ENCODE data around the gene SLC34A2.
"Not testable (repeated sequence)": the region's sequence is repeated elsewhere in the genome, so short reads cannot be mapped to it uniquely, and the experiment has no call there.

Gene SLC34A2, protein sequence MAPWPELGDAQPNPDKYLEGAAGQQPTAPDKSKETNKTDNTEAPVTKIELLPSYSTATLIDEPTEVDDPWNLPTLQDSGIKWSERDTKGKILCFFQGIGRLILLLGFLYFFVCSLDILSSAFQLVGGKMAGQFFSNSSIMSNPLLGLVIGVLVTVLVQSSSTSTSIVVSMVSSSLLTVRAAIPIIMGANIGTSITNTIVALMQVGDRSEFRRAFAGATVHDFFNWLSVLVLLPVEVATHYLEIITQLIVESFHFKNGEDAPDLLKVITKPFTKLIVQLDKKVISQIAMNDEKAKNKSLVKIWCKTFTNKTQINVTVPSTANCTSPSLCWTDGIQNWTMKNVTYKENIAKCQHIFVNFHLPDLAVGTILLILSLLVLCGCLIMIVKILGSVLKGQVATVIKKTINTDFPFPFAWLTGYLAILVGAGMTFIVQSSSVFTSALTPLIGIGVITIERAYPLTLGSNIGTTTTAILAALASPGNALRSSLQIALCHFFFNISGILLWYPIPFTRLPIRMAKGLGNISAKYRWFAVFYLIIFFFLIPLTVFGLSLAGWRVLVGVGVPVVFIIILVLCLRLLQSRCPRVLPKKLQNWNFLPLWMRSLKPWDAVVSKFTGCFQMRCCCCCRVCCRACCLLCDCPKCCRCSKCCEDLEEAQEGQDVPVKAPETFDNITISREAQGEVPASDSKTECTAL

DNA sequence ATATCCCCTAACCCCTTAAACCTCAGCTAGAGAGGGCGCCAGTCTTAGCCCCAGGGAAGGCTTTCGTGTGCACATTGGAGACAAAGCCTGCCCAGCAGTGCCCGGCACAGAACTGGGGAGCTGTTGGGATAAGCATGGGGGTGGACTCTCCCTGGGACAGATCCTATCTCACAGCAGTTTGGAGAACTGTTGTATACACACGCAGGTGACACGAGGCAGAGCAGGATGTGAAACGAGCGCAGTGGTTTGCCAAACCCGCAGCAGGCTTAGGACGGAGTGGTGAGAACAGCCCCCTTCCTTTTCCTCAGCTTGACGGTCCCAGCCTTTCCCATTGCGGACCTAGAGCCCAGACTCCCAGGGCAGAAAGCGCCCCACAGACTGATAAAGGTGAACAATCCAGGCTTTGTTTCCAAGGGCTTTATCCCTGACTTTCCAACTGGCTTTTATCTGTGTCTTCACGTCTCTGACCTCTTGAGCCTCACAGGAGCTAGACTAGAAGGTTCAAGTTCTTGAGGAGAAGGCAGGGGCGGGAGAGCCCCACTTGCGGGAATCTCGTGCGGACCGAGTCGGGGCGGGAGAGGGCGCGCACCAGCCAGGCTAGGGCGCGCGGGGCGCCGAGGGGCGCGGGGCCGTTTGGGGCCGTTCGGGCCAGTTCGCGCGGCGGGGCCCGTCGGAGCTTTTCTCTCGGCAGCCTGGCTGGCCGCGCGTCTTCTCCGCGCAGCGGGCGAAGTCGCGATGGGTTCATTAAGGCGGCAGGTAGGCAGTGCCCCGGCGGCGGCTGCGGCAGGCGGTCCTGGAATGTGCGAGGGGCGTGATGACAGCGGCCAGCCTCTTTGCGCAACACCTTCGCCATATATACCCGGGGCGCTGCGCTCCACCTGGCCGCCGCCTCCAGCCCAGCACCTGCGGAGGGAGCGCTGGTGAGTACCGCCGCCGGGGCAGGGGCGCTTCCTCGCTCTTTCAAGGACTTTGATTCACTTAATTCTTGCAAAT, at the start of gene SLC34A2:
TSS of gene SLC34A2 (plus strand) at position 881 of the 993 bp plus-strand sequence. CDS start 6,650 bp downstream, outside the sequence.
- peaks cover 39% of the 10 kb centered on the region for H3K27me3 Mint-ChIP-seq
- no peak for ATAC-seq
- no peaks in the 10 kb centered on the region for H3K36me3 Mint-ChIP-seq
- no peak within 1 kb of the TSS for H3K27ac Mint-ChIP-seq
- peaks cover 17% of the 10 kb centered on the region for H3K4me1 Mint-ChIP-seq
- H3K4me3 Mint-ChIP-seq: no peak within 1 kb of the TSS
- no peaks in the 10 kb centered on the region for H3K9me3 Mint-ChIP-seq

DNA sequence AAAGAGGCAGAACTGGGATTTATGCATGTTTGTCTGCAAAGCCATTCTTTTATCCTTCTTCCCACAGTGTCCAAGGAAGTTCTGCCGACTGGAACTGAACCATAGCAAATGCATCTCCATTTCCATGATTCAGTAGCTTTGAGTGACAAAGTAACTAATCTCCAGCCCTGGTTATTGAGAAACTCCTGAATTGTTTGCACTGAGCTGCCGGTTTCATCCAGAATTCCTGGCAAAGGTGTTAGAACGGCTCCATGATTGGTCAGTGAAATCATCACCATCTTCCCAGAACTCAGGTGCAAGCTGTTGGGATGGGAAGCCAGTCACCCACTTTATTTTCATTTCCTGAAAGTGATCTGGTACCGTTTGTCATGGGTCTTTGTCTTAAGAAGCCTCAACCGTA, 47.0 kb upstream of the SLC34A2 start:
- H3K27me3 Mint-ChIP-seq: peaks cover 16% of the 10 kb centered on the region
- no peak for ATAC-seq
- no peak overlapping the region for H3K4me3 Mint-ChIP-seq
- no peaks in the 10 kb centered on the region for H3K36me3 Mint-ChIP-seq
- no peaks in the 10 kb centered on the region for H3K4me1 Mint-ChIP-seq
- no peak overlapping the region for H3K27ac Mint-ChIP-seq
- peaks cover 2% of the 10 kb centered on the region for H3K9me3 Mint-ChIP-seq

DNA sequence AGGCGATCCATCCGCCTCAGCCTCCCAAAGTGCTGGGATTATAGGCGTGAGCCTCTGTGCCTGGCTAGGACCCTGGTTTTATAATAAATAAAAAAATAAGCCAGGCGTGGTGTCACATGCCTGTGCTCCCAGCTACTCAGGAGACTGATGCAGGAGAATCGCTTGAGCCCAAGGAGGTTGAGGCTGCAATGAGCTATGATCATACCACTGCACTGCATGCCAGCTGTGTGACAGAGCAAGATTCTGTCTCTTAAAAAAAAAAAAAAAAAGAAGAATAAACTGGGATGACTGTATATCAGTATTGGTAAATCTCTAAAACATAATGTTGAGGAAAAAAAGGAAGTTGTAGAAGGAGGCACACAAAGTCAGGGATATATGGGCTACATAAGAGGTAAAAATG, 45.7 kb upstream of the SLC34A2 start:
- H3K27me3 Mint-ChIP-seq: peaks cover 12% of the 10 kb centered on the region
- H3K36me3 Mint-ChIP-seq: no peaks in the 10 kb centered on the region
- H3K4me3 Mint-ChIP-seq: no peak overlapping the region
- H3K9me3 Mint-ChIP-seq: peaks cover 2% of the 10 kb centered on the region
- H3K4me1 Mint-ChIP-seq: no peaks in the 10 kb centered on the region
- no peak overlapping the region for H3K27ac Mint-ChIP-seq
- ATAC-seq: no peak

DNA sequence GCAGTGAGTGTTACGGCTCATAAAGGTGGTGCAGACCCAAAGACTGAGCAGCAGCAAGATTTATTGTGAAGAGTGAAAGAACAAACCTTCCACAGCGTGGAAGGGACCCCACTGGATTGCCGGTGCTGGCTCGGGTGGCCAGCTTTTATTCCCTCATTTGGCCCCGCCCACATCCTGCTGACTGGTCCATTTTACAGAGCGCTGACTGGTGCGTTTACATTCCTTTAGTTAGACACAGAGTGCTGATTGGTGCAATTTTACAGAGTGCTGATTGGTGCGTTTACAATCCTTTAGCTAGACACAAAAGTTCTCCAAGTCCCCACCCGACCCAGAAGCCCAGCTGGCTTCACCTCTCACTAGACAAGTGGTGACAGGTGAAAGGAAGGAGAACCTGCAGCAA, 42.0 kb upstream of the SLC34A2 start:
- H3K27me3 Mint-ChIP-seq, H3K9me3 Mint-ChIP-seq, H3K36me3 Mint-ChIP-seq, H3K4me1 Mint-ChIP-seq, H3K4me3 Mint-ChIP-seq, H3K27ac Mint-ChIP-seq, ATAC-seq: not testable (repeated sequence)

DNA sequence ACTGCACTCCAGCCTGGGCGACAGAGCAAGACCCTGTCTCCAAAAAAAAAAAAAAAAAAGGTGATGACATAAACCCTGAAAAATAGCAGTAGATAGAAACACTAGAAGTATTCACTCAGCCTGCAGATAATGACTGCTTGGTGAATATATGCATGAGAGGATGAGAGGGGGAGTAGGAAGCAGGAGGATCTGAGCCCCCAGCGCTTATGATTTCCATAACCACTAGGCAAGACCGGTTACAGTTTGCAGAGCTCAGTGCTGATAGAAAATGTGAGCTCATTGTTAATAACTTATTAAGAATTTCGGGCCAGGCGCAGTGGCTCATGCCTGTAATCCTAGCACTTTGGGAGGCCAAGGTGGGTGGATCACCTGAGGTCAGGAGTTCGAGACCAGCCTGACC, 40.8 kb upstream of the SLC34A2 start:
- H3K9me3 Mint-ChIP-seq: peaks cover 2% of the 10 kb centered on the region
- no peaks in the 10 kb centered on the region for H3K4me1 Mint-ChIP-seq
- no peak for ATAC-seq
- H3K36me3 Mint-ChIP-seq: no peaks in the 10 kb centered on the region
- H3K4me3 Mint-ChIP-seq: no peak overlapping the region
- H3K27me3 Mint-ChIP-seq: no peaks in the 10 kb centered on the region
- H3K27ac Mint-ChIP-seq: no peak overlapping the region

DNA sequence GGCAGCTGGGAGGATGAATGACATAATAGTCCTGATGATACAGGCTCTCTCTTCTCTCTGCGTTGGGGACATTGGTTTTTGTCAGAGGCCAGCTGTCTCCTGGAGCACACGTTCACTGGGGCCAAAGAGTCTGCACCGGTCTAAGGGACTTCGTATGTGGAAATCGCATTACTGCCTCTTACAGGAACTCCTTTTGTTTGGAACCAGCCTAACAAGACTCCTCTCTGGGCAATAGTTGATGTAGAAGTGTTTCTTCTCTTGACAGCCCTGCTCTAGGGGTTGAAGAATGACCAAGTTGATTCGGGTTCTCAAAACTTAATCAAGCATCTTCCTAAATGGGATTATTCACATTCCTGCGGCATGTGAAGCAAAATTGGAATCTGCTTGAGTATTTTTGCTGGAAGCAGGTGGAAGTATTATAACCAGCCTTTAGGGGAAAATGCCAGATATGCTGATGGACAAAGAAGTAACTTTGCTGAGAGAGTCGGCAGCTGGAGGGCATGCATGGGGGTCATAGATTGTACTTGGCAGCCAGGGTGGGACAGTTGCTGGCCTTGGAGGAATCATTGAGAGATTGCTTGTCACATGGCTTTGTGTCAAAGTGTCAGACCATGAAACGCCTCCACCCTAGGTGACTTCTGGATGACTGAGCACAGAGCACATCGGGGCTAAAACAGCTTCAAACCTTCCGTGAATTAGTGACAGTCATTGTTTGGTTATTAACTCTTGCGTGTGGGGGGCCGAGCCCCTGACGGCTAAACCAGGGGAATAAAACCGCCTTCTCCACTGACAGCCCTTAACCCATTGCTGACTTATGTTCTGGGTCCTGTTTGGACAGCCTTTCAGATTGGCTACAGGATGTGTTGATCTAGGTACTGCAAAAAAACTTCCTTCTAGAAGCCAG, 34.4 kb upstream of the SLC34A2 start:
- Mint-ChIP-seq H3K9me3 (no peaks in the 10 kb centered on the region), H3K27ac (no peak overlapping the region), H3K27me3 (no peaks in the 10 kb centered on the region), H3K4me3 (no peak overlapping the region), H3K4me1 (no peaks in the 10 kb centered on the region), H3K36me3 (no peaks in the 10 kb centered on the region)
- ATAC-seq: no peak

DNA sequence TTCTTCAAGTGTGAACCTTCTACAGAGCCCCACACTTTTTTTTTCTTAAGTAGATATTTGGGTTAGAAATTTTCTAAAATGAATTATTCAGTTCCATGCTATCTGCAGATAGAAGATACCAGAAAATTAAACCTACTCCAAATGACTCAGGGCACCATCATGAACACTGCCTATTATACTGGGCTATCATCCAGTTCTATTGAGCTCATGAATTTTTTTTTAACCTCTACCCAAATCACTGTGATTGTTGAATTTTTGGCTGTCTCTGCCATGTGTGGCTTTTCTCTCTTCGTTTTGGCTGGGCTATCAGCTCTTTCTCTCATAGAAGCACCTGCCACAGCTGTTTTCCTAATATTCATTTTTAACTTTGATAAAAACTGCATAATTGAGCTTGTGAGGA, 31.0 kb upstream of the SLC34A2 start:
- Mint-ChIP-seq H3K4me1 (no peaks in the 10 kb centered on the region), H3K9me3 (no peaks in the 10 kb centered on the region), H3K27me3 (no peaks in the 10 kb centered on the region), H3K4me3 (no peak overlapping the region), H3K27ac (no peak overlapping the region), H3K36me3 (no peaks in the 10 kb centered on the region)
- no peak for ATAC-seq

DNA sequence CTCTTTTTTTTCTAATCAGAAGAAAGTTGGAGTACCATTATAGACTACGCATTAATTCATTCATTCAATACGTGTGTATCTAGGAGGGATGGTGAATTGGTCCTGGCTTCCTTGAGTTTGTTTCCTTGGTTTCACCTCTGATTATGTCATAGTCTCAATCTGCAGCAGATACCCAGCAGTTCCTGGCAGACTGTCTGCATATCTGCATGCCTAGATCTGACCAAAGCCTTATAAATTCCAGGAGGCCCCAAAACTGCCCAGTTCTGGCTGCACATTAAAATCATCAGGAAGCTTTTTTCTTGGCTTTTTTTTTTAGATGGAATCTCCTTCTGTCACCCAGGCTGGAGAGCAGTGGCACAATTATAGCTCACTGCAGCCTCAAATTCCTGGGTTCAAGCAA, 27.2 kb upstream of the SLC34A2 start:
- Mint-ChIP-seq H3K36me3 (no peaks in the 10 kb centered on the region), H3K4me1 (no peaks in the 10 kb centered on the region), H3K9me3 (no peaks in the 10 kb centered on the region), H3K27me3 (no peaks in the 10 kb centered on the region), H3K4me3 (no peak overlapping the region), H3K27ac (no peak overlapping the region)
- ATAC-seq: no peak

DNA sequence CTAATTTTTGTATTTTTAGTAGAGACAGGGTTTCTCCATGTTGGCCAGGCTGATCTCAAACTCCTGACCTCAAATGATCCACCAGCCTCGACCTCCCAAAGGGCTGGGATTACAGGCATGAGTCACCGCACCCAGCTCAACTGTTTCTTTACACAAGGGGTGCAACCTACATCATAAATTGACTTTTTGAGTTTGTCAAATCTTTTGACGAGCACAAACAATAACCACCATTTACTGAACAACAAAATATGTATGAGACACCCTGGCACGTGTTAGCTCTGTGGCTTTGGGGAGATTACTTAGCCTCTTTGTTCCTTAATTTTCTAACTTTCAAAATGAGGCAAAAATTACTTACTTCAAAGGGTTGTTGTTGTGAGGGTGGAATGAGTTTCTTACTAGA, 23.5 kb upstream of the SLC34A2 start:
- H3K27ac Mint-ChIP-seq: no peak overlapping the region

DNA sequence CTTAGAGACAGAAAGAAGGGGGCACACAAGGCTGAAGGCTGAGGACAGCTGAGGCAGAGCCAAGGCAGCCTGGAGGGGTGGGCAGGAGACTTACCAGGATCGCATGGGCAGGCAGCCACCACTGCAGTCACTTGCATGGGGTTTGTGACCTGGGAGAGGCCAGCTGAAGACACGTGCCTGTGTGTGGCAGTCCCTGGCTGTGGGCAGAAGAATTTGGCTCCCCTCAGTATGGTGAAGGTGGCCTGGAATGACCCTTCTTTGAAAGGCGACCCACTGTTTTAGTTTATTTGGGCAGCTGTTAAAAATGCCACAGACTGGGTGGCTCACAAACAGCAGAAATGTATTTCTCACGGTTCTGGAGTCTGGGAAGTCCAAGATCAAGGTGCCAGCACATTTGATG, 22.1 kb upstream of the SLC34A2 start:
- peaks cover under 1% of the 10 kb centered on the region for H3K27me3 Mint-ChIP-seq

More for the DNA sequence above, 23.5 kb upstream of the SLC34A2 start:
- no peak overlapping the region for H3K4me3 Mint-ChIP-seq
- no peaks in the 10 kb centered on the region for H3K9me3 Mint-ChIP-seq
- ATAC-seq: no peak
- no peaks in the 10 kb centered on the region for H3K36me3 Mint-ChIP-seq
- no peaks in the 10 kb centered on the region for H3K4me1 Mint-ChIP-seq
- no peaks in the 10 kb centered on the region for H3K27me3 Mint-ChIP-seq

DNA sequence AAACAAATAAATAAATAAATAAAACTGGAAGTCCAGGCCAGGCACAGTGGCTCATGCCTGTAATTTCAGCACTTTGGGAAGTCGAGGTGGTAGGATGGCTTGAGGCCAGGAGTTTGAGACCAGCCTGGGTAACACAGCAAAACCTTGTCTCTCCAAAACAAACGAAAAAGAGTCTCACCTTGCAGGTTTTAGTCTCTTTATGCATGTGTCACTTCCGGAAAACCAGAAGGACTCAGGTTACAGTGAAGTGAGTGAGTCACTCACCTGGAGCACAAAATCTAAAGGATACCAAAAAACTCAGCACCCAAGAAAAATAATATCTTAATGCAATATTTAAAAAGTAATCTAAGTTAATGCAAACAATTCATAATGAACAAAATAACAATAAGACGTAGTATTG, 20.1 kb upstream of the SLC34A2 start:
- Mint-ChIP-seq H3K36me3 (no peaks in the 10 kb centered on the region), H3K4me3 (no peak overlapping the region), H3K4me1 (no peaks in the 10 kb centered on the region), H3K27me3 (peaks cover 9% of the 10 kb centered on the region), H3K9me3 (no peaks in the 10 kb centered on the region), H3K27ac (no peak overlapping the region)
- ATAC-seq: no peak

More for the DNA sequence above, 22.1 kb upstream of the SLC34A2 start:
- H3K4me1 Mint-ChIP-seq: no peaks in the 10 kb centered on the region
- no peaks in the 10 kb centered on the region for H3K36me3 Mint-ChIP-seq
- H3K9me3 Mint-ChIP-seq: no peaks in the 10 kb centered on the region
- no peak overlapping the region for H3K4me3 Mint-ChIP-seq
- no peak for ATAC-seq
- no peak overlapping the region for H3K27ac Mint-ChIP-seq

DNA sequence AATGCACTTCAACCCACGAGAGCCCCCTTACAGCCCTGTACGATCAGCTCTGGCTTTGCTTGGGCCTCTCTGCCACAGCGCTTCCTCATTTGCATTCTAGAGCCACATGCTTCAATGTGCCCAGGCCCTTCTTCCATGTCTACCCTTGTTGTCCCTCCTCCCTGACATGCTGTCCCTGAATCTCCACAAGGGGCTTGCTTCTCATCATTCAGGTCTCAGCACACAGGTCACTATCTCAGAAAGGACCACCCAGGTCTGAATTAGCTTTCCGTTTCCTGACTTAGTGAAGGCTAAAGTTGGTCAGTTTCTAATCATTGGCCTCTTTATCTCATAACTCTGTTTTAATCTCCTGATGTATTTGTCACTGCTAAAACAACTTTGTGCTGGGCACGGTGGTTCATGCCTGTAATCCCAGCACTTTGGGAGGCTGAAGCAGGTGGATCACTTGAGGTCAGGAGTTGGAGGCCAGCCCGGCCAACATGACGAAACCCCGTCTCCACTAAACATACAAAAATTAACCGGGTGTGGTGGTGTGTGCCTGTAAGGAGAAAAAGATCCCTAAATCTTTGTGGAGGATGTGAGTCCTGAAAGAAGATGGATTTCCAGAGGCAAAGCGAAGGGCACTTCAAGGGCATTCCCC, 17.9 kb upstream of the SLC34A2 start:
- no peak for ATAC-seq
- Mint-ChIP-seq H3K36me3 (no peaks in the 10 kb centered on the region), H3K27ac (no peak overlapping the region), H3K4me3 (no peak overlapping the region), H3K4me1 (no peaks in the 10 kb centered on the region), H3K9me3 (no peaks in the 10 kb centered on the region), H3K27me3 (peaks cover 17% of the 10 kb centered on the region)

DNA sequence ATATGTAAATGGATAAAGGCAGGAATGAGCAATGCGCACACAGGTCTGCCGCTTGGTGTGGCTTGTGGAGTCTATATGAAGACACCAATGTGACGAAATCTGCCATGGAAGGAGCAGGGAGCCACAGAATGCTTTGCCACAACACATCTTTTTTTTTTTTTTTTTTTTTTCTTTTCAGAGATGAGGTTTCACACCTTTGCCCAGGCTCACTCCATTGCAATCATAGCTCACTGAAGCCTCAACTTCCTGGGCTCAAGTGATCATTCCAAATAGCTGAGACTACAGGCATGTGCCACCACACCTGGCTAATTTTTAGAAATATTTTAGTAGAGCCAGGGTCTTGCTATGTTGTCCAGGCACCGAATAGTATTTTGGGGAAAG, 17.4 kb upstream of the SLC34A2 start:
- Mint-ChIP-seq H3K36me3 (no peaks in the 10 kb centered on the region), H3K27ac (no peak overlapping the region), H3K4me1 (no peaks in the 10 kb centered on the region), H3K9me3 (no peaks in the 10 kb centered on the region), H3K4me3 (no peak overlapping the region), H3K27me3 (peaks cover 17% of the 10 kb centered on the region)
- no peak for ATAC-seq

DNA sequence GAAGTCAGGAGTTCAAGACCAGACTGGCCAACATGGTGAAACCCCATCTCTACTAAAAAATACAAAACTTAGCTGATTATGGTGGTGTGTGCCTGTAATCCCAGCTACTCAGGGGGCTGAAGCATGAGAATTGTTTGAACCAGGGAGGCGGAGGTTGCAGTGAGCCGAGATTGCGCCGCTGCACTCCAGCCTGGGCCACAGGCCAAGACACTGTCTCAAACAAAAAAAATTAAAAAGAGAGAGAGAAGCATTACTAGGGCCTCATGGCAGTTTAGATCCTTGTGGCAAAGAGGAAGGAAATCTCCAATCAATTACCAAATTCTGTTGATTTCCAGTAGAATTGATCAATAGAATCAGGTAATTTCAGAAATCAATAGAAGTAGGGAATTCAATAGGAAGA, 16.8 kb upstream of the SLC34A2 start:
- Mint-ChIP-seq H3K4me1 (no peaks in the 10 kb centered on the region), H3K36me3 (no peaks in the 10 kb centered on the region), H3K9me3 (no peaks in the 10 kb centered on the region), H3K27me3 (peaks cover 21% of the 10 kb centered on the region), H3K4me3 (no peak overlapping the region), H3K27ac (no peak overlapping the region)
- ATAC-seq: no peak

Measured in stimulated activated memory B cell treated with anti-CD40 and anti-IgM and Interleukin-4, amounts not matched to agents 10 μg/mL and 1 μg/mL and 100 μg/mL, for 72 hours (primary cell).